GM10266 (cell line): ENCODE data around the gene RNASE7.

Source experiments
- DNase-seq: peaks from one replicate; pipeline ENCODE4 v3.0.0; 2012; ENCODE audit errors: extremely low spot score
- TF ChIP-seq, protein P1 (sequence below): IDR thresholded peaks from 2 replicates; pipeline ENCODE4 v1.5.1; 2012; ENCODE audit warnings: mild to moderate bottlenecking, low read depth; ENCODE audit not compliant: control insufficient read depth, insufficient read depth; ENCODE audit errors: missing control alignments

The RNASE7 gene

DNA sequence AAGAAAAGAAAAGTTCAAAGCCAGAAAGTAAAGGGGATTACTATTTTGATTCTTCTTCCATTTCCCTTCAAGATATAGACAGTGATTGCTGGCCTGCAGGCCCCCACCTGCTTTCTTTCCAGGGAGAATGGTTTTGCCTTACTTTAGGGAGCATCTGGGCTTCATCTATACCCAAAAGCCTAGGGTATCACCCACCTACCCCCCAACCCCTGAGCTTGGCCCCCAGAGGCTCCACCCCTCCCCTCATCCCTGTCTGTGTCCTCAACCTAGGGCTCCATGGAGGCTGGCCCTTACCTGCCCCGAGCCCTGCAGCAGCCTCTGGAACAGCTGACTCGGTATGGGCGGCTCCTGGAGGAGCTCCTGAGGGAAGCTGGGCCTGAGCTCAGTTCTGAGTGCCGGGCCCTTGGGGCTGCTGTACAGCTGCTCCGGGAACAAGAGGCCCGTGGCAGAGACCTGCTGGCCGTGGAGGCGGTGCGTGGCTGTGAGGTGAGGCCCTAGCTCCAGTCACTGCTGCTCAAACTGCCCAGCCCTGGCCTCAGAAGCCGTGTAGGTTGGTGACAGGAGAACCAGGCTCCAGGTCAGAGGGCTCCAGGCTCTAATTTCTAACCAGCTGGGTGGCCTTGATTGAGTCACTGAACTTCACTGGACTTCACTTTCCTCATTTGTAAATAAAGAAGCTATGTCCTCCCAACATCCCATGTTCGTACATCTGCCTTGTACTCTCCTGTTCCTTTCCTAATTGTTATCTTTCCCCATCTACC lies 41.6 kb downstream of the RNASE7 start:
- DNase-seq, result no peak
- TF ChIP-seq, protein P1, sequence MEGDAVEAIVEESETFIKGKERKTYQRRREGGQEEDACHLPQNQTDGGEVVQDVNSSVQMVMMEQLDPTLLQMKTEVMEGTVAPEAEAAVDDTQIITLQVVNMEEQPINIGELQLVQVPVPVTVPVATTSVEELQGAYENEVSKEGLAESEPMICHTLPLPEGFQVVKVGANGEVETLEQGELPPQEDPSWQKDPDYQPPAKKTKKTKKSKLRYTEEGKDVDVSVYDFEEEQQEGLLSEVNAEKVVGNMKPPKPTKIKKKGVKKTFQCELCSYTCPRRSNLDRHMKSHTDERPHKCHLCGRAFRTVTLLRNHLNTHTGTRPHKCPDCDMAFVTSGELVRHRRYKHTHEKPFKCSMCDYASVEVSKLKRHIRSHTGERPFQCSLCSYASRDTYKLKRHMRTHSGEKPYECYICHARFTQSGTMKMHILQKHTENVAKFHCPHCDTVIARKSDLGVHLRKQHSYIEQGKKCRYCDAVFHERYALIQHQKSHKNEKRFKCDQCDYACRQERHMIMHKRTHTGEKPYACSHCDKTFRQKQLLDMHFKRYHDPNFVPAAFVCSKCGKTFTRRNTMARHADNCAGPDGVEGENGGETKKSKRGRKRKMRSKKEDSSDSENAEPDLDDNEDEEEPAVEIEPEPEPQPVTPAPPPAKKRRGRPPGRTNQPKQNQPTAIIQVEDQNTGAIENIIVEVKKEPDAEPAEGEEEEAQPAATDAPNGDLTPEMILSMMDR, result no peak

DNA sequence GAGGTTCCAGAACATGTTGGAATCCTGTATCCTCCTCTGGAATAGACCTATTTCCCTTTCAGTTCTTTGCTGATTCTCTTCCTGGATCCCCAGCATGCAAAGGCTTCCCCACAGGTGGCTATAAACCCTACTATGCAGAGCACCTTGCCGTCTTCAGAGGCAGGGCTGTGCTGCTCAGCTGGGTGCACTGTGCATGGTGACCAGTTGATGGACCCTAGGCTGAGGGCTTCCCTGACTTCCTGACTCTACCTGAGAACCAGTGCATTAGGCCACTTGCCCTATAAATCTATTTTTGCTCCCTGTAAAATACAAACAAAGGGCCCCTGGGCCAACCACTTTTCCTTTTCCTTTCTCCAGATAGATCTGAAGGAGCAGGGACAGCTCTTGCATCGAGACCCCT lies 42.2 kb downstream of the RNASE7 start:
- TF ChIP-seq, protein P1, result no peak
- no peak for DNase-seq

DNA sequence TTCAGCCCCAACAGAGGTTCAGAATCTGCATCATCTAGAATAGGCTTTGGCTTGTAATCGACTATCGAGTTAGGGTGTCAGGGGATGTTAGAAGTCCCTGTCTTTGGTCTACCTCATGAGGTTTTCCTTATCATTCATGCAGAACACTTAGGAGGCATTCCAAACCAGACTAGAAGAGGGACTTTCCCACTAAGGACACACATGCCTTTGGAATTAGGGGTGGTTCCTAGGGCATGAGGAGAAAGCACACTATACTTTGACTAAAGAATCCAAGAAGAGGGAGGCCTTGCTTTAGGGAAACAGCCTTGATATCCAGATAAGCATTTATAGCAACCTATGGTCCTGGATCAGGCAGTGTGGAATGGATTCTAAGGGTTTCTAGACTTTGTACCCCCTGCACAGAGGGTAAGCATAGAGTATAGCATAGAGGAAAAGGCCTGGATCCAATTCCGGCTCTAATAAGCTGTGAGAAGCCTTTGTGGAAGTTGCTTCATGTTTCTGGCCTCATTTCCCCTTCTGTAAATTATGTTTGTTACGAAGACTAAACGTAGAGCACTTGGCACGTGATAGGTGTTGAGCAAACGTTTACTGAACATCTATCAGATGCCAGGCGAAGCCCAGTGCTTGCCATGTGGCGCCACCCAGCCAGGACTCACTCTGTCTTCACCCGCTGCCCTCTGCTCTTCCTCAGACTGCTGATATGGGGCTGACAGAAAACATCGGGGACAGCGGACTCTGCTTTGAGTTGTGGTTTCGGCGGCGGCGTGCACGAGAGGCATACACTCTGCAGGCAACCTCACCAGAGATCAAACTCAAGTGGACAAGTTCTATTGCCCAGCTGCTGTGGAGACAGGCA lies 43.1 kb downstream of the RNASE7 start:
- TF ChIP-seq, protein P1, result no peak
- DNase-seq, result no peak

DNA sequence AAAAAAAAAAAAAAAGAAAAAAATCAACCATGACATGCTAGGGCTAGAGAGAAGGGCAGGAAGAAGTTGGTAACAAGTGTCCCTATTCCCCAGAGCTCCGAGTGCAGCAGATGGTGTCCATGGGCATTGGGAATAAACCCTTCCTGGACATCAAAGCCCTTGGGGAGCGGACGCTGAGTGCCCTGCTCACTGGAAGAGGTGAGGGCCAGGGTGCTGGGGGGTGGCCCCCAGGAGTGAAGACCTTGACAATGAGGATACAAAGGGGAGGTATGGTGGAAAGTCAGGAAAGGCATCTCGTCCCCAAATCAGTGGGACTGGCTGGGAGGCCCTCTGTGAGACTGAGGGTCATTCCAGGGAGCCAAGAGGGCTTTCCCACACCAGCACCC lies 44.7 kb downstream of the RNASE7 start:
- TF ChIP-seq, protein P1, result no peak
- no peak for DNase-seq

DNA sequence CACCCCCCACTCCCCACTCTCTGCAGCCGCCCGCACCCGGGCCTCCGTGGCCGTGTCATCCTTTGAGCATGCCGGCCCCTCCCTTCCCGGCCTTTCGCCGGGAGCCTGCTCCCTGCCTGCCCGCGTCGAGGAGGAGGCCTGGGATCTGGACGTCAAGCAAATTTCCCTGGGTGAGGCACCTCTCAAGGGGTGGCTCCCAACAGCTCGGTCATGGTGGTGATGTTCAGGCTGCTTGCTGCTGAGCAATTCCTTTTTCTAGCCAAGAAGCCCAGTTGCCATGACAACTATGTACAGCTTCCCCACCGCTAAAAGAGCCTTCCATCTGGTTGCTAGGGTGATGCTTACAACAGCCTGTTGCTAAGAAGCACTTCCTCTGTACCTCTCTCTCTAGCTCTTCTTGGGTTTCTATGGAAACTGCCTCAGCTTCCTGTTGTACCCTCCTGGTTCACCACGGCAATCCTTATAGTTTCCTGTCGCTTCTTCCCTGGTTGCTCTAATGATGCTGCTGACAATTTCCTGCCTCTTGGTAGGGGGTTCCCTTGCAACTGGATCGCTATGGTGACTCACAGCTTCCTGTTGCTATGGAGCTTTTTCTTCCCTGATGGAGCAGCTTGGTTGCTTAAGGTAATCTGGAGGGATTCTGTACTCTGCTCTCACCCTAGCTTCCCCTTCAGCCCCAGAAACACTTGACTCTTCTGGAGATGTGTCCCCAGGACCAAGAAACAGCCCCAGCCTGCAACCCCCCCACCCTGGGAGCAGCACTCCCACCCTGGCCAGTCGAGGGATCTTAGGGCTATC lies 45.3 kb downstream of the RNASE7 start:
- TF ChIP-seq, protein P1, result no peak
- no peak for DNase-seq

DNA sequence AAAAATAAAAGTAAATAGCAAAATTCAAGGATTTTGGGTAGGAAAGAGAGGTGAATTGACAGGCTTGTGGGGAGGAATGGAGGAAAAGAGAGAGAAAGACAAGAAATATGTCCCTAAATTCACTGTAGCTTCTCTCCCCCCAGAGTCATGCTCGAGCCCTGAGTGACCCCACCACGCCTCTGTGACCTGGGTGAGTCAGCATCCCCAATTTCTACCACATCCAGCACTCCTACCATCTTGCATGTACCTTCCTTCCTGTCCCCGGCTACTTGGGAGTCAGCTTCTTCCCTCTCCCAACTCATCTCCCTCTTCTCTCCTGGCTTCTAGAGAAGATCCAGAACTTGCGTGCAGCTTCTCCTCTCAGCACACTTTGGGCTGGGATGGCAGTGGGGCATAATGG lies 46.5 kb downstream of the RNASE7 start:
- TF ChIP-seq, protein P1, result no peak
- no peak for DNase-seq
